Adrenal gland (tissue), 12 donors: ENCODE results near the gene ELF5. TPM values are rescaled to one million over a fixed set of nuclear protein-coding genes. Genes with fewer than 3 reads are reported as not detected.

Experiments used
- DNase-seq, 7 donors: peaks; one replicate each; pipeline ENCODE4 v3.0.0-alpha.2; 2019 to 2020
- H3K27ac ChIP-seq, 5 donors: fragments of 200-600 bp; sonication (generic) in 4 of 5; 1 replicate in 3 of 5; 2 replicates in 2 of 5; pipeline versions ENCODE4 v1.5.1 to v1.8.0; 2016 to 2020; ENCODE audit warnings: mild to moderate bottlenecking in 1 of 5
- H3K27me3 ChIP-seq: fragments of 200-600 bp; 2 replicates; pipeline ENCODE4 v1.8.0; 2021
- H3K36me3 ChIP-seq, 2 donors: fragments of 200-600 bp; replicated peaks in 1 of 2; 1 replicate in 1 of 2; 2 replicates in 1 of 2; pipeline versions ENCODE4 v1.5.1 to v1.8.0; 2018 to 2022
- H3K4me1 ChIP-seq, 2 donors: fragments of 200-600 bp; replicated peaks in 1 of 2; 1 replicate in 1 of 2; 2 replicates in 1 of 2; pipeline versions ENCODE4 v1.5.1 to v1.8.0; 2018 to 2021
- H3K4me3 ChIP-seq, 4 donors: fragments of 200-600 bp; sonication (generic) in 3 of 4; one replicate each; pipeline ENCODE4 v1.5.1; 2016 to 2018
- H3K9me3 ChIP-seq, 3 donors: fragments of 200-600 bp; sonication (generic) in 1 of 3; replicated peaks in 1 of 3; 1 replicate in 2 of 3; 2 replicates in 1 of 3; pipeline versions ENCODE4 v1.5.1 to v1.8.0; 2016 to 2021
- POLR2A ChIP-seq, 2 donors: fragments of 450-650 bp; IDR thresholded peaks; one replicate each; pipeline ENCODE4 v1.6.1; 2017; ENCODE audit warnings: antibody characterized with exemption in 2 of 2, mild to moderate bottlenecking in 2 of 2, moderate library complexity in 1 of 2
- WGBS, 4 donors: extraction: QIAGEN DNeasy Blood & Tissue Kit in 2 of 4; methylation state at CpG; one replicate each; pipeline versions ENCODE4 v1.1.5 to v1.1.7; 2013 to 2017; 5-methylcytosine and 5-hydroxymethylcytosine counted together
- intact Hi-C, 2 donors: fragments of 100-400 bp; cut with DNase I; formaldehyde crosslinking; loops; one replicate each; pipeline versions ENCODE4 v1.14.1 to v1.15.0; 2022 to 2023
- polyA plus RNA-seq, 3 donors: library from polyadenylated mRNA; stranded (reverse); fragments of 200-250 nt in 2 of 3; fragments of 350-450 nt in 1 of 3; fragmentation: Illumina TruSeq in 1 of 3; extraction: RNeasy Lipid Tissue Mini Kit (QIAGEN cat#74804) in 1 of 3; gene quantifications; one replicate each; pipeline ENCODE4 v1.2.3, GENCODE V29; 2013 to 2014
- total RNA-seq, 9 donors: library from RNA; depleted of rRNA in 4 of 9; stranded (reverse); fragments of >200 nt in 4 of 9; fragments of 120-200 nt in 1 of 9; fragmentation: NEBNext Ultra II Directional in 1 of 9; extraction: Animal tissue kit (Norgen Biotek cat#: 25700) in 1 of 9; gene quantifications; one replicate each; pipeline versions ENCODE4 v1.1.0 to v1.2.4, GENCODE V29; 2013 to 2023
- TF ChIP-seq, protein P1 (sequence below), 6 experiments: fragments of 450-650 bp in 4 of 6; fragments of 200-600 bp in 2 of 6; sonication (generic) in 1 of 6; IDR thresholded peaks; 1 replicate in 5 of 6; 2 replicates in 1 of 6; pipeline versions ENCODE4 v1.5.1 to v1.8.0; 2016 to 2021; ENCODE audit warnings: antibody characterized with exemption in 6 of 6, mild to moderate bottlenecking in 2 of 6, moderate library complexity in 1 of 6
- donor health status: healthy with polysubstance abuse.
- donor health status: Bipolar disorder and iron deficiency.
- donor health status: DM: yes; HTN: yes; CAD: no.
- donor health status: DM: no; HTN: no; CAD: no.
- donor health status: DM: no; HTN: no; CAD: no.
- donor health status: DM: yes; HTN: yes; CAD: no.

Gene ELF5
- total and polyA plus RNA-seq, 12 donors, result 0.03 TPM; not detected in 11

DNA sequence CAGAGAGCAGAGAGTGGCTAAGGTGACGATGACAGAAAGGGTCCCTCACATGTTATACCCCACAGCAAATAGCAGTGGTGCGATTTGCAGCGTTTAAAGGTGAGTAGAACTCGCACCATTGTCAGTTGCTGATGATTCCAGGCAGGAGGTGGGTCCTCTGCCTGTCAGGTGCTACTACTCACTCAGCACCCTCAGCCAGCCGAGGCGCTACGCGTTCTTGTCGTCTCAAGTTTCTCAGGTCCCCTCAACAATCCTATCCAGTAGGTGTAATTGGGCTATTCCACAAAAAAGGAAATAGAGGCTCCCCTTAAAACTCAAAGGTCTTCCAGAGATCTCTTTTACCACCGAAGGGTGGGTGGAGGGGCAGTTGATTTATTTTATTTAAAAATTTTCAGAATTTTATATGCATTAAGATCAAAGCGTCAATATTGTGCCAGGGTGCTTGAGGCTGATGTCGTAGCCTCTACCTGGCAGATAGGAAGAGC lies 18.3 kb downstream of the ELF5 start:
- Histone ChIP-seq H3K36me3 (no peaks in the 10 kb centered on the region), H3K27ac (no peak overlapping the region), H3K4me1 (no peaks in the 10 kb centered on the region), H3K9me3 (no peaks in the 10 kb centered on the region), H3K4me3 (no peak overlapping the region), H3K27me3 (no peaks in the 10 kb centered on the region)
- WGBS, 4 donors, result 78 to 88% (median 87%) methylated on average over 12 of the region's 12 CpGs
- intact Hi-C loops, result loop anchor here (10.0 kb wide), 1 partner anchor 320 kb away; no protein-coding TSS in a partner anchor
- TF ChIP-seq, protein P1, sequence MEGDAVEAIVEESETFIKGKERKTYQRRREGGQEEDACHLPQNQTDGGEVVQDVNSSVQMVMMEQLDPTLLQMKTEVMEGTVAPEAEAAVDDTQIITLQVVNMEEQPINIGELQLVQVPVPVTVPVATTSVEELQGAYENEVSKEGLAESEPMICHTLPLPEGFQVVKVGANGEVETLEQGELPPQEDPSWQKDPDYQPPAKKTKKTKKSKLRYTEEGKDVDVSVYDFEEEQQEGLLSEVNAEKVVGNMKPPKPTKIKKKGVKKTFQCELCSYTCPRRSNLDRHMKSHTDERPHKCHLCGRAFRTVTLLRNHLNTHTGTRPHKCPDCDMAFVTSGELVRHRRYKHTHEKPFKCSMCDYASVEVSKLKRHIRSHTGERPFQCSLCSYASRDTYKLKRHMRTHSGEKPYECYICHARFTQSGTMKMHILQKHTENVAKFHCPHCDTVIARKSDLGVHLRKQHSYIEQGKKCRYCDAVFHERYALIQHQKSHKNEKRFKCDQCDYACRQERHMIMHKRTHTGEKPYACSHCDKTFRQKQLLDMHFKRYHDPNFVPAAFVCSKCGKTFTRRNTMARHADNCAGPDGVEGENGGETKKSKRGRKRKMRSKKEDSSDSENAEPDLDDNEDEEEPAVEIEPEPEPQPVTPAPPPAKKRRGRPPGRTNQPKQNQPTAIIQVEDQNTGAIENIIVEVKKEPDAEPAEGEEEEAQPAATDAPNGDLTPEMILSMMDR (IDR thresholded peaks at IDR 0.05), result no peak
- no peak for TF ChIP-seq POLR2A (IDR thresholded peaks at IDR 0.05)
- DNase-seq, result no peak

DNA sequence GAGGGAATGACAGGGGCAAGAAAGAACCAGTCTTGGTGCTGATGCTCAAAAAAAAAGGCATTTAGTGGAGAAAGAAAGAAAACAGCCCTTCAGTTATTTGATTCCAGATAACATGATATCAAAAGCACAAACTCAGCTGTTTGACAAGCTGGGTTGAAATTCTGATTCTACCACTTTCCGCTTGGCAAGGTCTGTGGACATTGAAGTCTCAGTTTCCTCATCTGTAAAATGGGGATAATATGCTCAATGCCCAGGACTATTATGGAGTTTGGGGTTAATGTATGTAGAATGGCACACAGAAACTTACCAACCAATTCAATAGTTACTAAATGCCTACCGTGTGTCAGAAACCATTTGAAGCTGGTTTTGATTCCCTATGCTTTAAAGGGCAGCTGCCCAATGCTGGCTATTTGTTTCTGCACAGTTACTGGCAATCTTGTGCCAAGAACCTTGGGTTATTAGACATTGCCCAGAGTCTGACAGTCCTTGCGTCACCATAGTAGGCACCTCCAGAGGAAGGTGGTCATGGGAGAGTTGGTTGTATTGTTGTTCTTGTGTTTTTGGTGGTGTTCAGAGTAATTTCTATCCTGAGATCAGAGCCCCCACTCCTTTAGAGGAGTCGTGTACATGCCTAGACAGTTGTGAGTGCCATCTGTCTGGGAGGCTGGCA lies 19.5 kb downstream of the ELF5 start:
- H3K36me3 ChIP-seq, result no peaks in the 10 kb centered on the region
- intact Hi-C loops, result loop anchor here (5.0 to 10.0 kb wide), 2 partner anchors 127 to 319 kb away; no protein-coding TSS in a partner anchor
- WGBS, 4 donors, result 55 to 71% (median 62%) methylated on average over 4 of the region's 4 CpGs
- H3K4me1 ChIP-seq, result no peaks in the 10 kb centered on the region
- no peaks in the 10 kb centered on the region for H3K9me3 ChIP-seq
- no peak for TF ChIP-seq POLR2A (IDR thresholded peaks at IDR 0.05)
- TF ChIP-seq, protein P1 (IDR thresholded peaks at IDR 0.05), result no peak
- H3K27me3 ChIP-seq, result no peaks in the 10 kb centered on the region
- no peak for DNase-seq
- no peak overlapping the region for H3K4me3 ChIP-seq
- no peak overlapping the region for H3K27ac ChIP-seq

DNA sequence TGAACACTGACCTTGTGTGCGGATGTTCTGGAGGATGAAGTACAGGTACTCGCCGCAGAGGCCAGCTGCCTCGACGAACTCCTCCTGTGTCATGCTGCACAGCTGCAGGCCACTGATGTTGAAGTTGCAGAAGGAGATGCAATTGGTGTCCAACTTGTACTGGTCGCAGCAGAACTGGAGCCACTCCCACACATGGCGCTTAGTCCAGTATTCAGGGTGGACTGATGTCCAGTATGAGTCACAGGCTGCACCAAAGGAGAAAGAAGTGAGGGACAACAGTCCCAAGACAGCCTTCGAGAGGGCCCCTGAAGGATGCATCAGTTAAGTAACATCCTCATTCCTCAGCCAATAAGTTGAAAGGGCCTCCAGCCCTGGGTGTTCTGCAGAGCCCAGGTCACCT lies 20.1 kb downstream of the ELF5 start:
- H3K9me3 ChIP-seq, result no peaks in the 10 kb centered on the region
- DNase-seq, result no peak
- H3K27me3 ChIP-seq, result no peaks in the 10 kb centered on the region
- no peak overlapping the region for H3K27ac ChIP-seq
- WGBS, 4 donors, result 41 to 67% (median 63%) methylated on average over 3 to 8 of the region's 8 CpGs
- no peaks in the 10 kb centered on the region for H3K4me1 ChIP-seq
- TF ChIP-seq, protein P1 (IDR thresholded peaks at IDR 0.05), result no peak
- TF ChIP-seq POLR2A (IDR thresholded peaks at IDR 0.05), result no peak
- H3K4me3 ChIP-seq, result no peak overlapping the region
- intact Hi-C loops, result loop anchor here (5.0 to 10.0 kb wide), 2 partner anchors 126 to 319 kb away; no protein-coding TSS in a partner anchor
- H3K36me3 ChIP-seq, result no peaks in the 10 kb centered on the region

DNA sequence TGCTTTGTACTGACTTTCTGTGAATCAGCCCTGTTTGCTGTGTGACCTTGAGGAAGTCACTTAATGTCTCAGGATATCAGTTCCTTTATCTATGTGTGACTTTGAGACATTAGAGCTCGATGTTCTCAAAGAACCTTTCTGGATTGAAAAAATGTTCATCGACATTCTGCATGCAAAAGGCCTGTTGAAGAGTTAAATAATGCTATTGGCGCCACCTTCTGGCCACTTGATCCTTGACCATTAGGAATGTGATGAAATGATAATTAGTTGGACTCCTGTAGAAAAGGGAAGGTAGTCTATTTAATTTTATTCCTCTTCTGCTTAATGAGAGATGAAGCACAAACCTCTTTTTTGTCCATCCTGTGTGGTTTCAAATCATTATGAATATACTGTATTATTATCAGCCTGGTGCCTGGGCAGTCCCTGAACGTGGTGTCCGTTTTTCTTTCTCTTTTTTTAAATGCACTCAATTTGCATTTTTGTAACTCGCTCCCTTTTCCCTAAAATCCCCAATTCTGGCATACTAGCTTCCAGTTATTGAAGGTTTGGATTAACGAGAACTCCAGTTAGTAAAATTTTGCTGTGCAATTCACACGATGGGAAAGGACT lies 20.7 kb downstream of the ELF5 start:
- 32 to 39% (median 35%) methylated on average over 8 of the region's 8 CpGs for WGBS, 4 donors
- intact Hi-C loops, result loop anchor here (5.0 to 10.0 kb wide), 2 partner anchors 126 to 318 kb away; no protein-coding TSS in a partner anchor
- H3K9me3 ChIP-seq, result no peaks in the 10 kb centered on the region
- H3K27me3 ChIP-seq, result no peaks in the 10 kb centered on the region
- H3K4me3 ChIP-seq, result no peak overlapping the region
- DNase-seq, result peak; percentile 42 to 88 (median 67)
- no peak for TF ChIP-seq POLR2A (IDR thresholded peaks at IDR 0.05)
- TF ChIP-seq, protein P1 (IDR thresholded peaks at IDR 0.05), result peak; percentile 60 to 76 (median 70)
- no peaks in the 10 kb centered on the region for H3K36me3 ChIP-seq
- H3K27ac ChIP-seq, result no peak overlapping the region
- no peaks in the 10 kb centered on the region for H3K4me1 ChIP-seq
